ENCODE measurements around the gene MBTD1. TPM values are rescaled to one million over a fixed set of nuclear protein-coding genes. Genes with fewer than 3 reads are reported as not detected.
"Not testable (repeated sequence)": the region's sequence is repeated elsewhere in the genome, so short reads cannot be mapped to it uniquely, and the experiment has no call there.

Gene MBTD1
- total RNA-seq, 6 experiments from 2014 or later, result 4.4 to 8.8 (median 7.4) TPM

DNA sequence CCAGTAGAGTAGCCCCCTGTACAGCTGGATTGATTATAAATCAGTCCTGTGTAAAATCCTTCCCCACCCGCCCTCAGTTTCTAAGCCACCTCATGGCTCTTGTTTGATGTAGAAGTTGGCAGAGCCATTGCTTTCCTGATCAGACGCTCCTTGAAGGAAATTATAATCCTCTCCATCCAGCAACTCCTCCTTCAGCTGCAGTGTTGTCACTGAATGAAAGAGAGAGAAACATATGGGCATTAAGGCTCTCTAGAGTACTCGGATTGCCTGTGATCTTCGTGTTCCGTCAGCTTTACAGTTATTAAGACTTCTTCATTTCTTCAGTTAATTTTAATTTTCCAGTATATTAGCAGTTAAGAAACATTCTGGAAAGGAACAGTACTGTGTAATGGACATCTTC, 79.4 kb downstream of the MBTD1 start:
- no peak overlapping the region for H3K4me3 ChIP-seq
- H3K27ac ChIP-seq, result no peak overlapping the region
- TF ChIP-seq POLR2A (IDR thresholded peaks at IDR 0.05), result no peak
- TF ChIP-seq, protein P1, sequence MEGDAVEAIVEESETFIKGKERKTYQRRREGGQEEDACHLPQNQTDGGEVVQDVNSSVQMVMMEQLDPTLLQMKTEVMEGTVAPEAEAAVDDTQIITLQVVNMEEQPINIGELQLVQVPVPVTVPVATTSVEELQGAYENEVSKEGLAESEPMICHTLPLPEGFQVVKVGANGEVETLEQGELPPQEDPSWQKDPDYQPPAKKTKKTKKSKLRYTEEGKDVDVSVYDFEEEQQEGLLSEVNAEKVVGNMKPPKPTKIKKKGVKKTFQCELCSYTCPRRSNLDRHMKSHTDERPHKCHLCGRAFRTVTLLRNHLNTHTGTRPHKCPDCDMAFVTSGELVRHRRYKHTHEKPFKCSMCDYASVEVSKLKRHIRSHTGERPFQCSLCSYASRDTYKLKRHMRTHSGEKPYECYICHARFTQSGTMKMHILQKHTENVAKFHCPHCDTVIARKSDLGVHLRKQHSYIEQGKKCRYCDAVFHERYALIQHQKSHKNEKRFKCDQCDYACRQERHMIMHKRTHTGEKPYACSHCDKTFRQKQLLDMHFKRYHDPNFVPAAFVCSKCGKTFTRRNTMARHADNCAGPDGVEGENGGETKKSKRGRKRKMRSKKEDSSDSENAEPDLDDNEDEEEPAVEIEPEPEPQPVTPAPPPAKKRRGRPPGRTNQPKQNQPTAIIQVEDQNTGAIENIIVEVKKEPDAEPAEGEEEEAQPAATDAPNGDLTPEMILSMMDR (IDR thresholded peaks at IDR 0.05), result no peak
- DNase-seq (no peak), ATAC-seq (no peak)
- H3K9me3 ChIP-seq, result no peaks in the 10 kb centered on the region
- H3K36me3 ChIP-seq, result peaks cover 0 to 40% (median 3%) of the 10 kb centered on the region in 4 donors
- no peaks in the 10 kb centered on the region for H3K27me3 ChIP-seq
- WGBS (ENCODE audit: insufficient coverage, low coverage, low lambda C conversion rate, missing lambda C conversion rate), result 84% methylated on average over 5 of the region's 5 CpGs
- intact Hi-C loops (cut with DNase I), result no loop called here
- no peaks in the 10 kb centered on the region for H3K4me1 ChIP-seq

DNA sequence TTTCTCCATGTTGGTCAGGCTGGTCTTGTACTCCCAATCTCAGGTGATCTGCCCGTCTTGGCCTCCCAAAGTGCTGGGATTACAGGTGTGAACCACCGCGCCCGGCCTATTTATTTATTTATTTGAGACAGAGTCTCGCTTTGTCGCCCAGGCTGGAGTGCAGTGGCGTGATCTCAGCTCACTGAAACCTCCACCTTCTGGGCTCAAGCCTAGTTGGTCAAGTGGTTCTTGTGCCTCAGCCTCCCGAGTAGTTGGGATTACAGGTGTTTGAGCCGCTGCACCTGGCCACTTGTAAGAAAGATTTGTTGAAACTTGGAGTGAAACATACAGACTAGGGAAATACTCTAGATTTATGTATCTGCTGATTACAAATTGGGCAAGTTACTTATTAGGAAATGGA, 87.8 kb downstream of the MBTD1 start:
- H3K9me3 ChIP-seq; H3K27ac ChIP-seq; DNase-seq; H3K4me3 ChIP-seq; ATAC-seq; intact Hi-C loops (cut with DNase I); H3K27me3 ChIP-seq: not testable (repeated sequence)
- Histone ChIP-seq H3K4me1 (peaks cover 0 to 10% (median 3%) of the 10 kb centered on the region in 4 donors), H3K36me3 (peaks cover 0 to 33% (median 12%) of the 10 kb centered on the region in 4 donors)
- WGBS (ENCODE audit: insufficient coverage, low coverage, low lambda C conversion rate, missing lambda C conversion rate), result 84% methylated on average over 9 of the region's 9 CpGs

DNA sequence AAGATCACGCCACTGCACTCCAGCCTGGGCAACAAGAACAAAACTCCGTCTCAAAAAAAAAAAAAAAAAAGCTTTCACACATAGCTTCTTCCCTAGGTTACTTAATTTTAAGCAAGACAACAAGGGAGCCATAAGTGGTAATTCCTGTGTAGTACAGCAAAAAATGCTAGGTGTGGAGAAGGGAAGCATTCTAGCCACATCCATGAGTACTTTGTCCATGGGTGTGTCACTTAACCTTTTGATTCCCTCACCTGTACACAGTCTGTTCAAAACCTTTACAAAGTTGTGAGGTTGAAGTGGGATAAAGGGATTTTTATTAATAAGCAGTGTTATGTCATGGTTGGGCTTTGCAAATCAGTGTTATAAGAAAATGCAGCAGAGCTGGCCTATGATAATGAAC, 89.1 kb downstream of the MBTD1 start:
- intact Hi-C loops (cut with DNase I), result no loop called here
- Histone ChIP-seq H3K27me3 (no peaks in the 10 kb centered on the region), H3K27ac (no peak overlapping the region), H3K4me3 (no peak overlapping the region), H3K4me1 (peaks cover 0 to 10% (median 4%) of the 10 kb centered on the region in 4 donors), H3K36me3 (peaks cover 0 to 33% (median 12%) of the 10 kb centered on the region in 4 donors), H3K9me3 (no peaks in the 10 kb centered on the region)
- TF ChIP-seq, protein P1 (IDR thresholded peaks at IDR 0.05), result no peak
- no peak for TF ChIP-seq POLR2A (IDR thresholded peaks at IDR 0.05)
- no peak for ATAC-seq
- no peak for DNase-seq
- WGBS (ENCODE audit: insufficient coverage, low coverage, low lambda C conversion rate, missing lambda C conversion rate), result 93% methylated on average over 2 of the region's 2 CpGs

DNA sequence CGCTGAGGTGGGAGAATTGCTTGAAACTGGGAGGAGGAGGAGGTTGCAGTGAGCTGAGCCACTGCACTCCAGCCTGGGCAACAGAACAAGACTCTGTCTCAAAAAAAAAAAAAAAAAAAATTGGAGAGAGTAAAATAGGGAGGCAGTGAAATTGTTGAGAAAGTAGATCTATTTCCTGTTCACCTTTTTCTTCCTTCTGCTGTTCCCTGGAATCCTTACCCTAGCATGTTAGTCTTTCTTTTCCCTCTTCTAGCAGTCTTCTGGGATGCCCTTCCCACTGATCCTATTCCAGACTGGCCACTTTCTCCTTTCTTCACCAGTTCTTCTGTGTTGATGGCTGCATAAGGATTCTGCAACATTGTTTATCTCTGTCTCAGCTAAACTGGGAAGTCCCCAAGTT, 90.5 kb downstream of the MBTD1 start:
- no peak overlapping the region for H3K27ac ChIP-seq
- intact Hi-C loops (cut with DNase I), result no loop called here
- no peaks in the 10 kb centered on the region for H3K27me3 ChIP-seq
- peaks cover 0 to 33% (median 12%) of the 10 kb centered on the region in 4 donors for H3K36me3 ChIP-seq
- TF ChIP-seq POLR2A (IDR thresholded peaks at IDR 0.05), result no peak
- TF ChIP-seq, protein P1 (IDR thresholded peaks at IDR 0.05), result no peak
- no peak for DNase-seq
- peaks cover 0 to 10% (median 4%) of the 10 kb centered on the region in 4 donors for H3K4me1 ChIP-seq
- H3K4me3 ChIP-seq, result no peak overlapping the region
- no peak for ATAC-seq
- no CpG with 5 or more reads among the region's 1 CpG for WGBS (ENCODE audit: insufficient coverage, low coverage, low lambda C conversion rate, missing lambda C conversion rate)
- no peaks in the 10 kb centered on the region for H3K9me3 ChIP-seq

DNA sequence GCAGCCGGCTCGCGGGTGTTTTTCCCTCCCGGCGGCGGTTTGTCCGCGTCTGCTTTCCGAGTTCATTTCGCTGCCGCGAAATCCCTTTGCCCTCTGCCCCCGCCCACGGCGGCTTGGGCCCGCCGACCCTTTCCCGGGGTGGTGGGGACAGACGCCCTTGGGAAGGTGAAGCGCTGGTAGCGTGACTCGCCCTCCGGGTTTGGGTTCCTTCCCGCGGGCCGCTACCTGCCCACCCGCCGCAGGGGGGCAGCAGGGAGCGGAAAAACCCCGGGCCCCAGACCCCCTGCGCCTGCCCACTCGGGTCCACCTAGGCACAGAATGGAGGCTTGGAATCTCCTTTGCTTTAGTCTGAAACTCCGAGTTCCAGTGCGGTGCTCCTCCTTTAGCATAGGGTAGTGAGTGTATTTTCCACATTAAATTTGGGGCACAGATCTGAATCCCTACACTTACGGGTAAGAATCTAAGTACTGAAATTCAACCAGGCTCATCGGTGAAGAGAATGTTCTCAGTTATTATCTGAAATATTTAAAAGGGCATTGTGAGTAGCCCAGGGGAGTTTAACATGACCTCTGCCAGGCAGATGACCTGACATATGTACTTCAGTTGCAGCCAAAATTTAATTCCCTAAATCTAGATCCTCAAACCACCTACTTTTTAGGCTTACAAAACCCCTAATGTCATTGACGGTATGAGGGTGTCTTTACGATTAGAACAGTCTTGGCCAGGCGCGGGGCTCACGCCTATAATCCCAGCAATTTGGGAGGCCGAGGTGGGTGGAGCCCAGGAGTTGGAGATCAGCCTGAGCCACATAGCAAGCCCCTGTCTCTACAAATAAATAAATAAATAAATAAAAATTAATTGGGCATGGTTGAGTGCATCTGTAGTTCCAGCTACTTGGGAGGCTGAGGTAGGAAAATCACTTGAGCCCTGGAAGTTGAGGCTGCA, 92.6 kb downstream of the MBTD1 start:
- peaks cover 0 to 10% (median 4%) of the 10 kb centered on the region in 4 donors for H3K4me1 ChIP-seq
- no peaks in the 10 kb centered on the region for H3K27me3 ChIP-seq
- intact Hi-C loops (cut with DNase I), result no loop called here
- H3K36me3 ChIP-seq, result peaks cover 0 to 30% (median 12%) of the 10 kb centered on the region in 4 donors
- H3K9me3 ChIP-seq, result no peaks in the 10 kb centered on the region
- ATAC-seq (peak; percentile 62 to 66 (median 64)), DNase-seq (peak; percentile 64 to 72 (median 65))
- peak overlapping the region; percentile 79 to 86 (median 82) for H3K27ac ChIP-seq
- TF ChIP-seq POLR2A (IDR thresholded peaks at IDR 0.05), result no peak
- TF ChIP-seq, protein P1 (IDR thresholded peaks at IDR 0.05), result peak; percentile 55 to 80 (median 70)
- peak overlapping the region; percentile 93 to 99 (median 99) for H3K4me3 ChIP-seq
- 63% methylated on average over 10 of the region's 42 CpGs for WGBS (ENCODE audit: insufficient coverage, low coverage, low lambda C conversion rate, missing lambda C conversion rate)

All from right lobe of liver (tissue), 6 donors.